Right lobe of liver (tissue), 6 donors: Measurements from ENCODE around the gene BICDL1. TPM values are rescaled to one million over a fixed set of nuclear protein-coding genes. Genes with fewer than 3 reads are reported as not detected.

ENCODE experiments used
- ATAC-seq, 4 donors: fragments of 200-7000 bp; cut with Tn5 transposase; one replicate each; pipeline ENCODE4 v1.9.1; 2020; ENCODE audit warnings: mild to moderate bottlenecking in 4 of 4, moderate library complexity in 4 of 4
- DNase-seq, 3 donors: peaks; one replicate each; pipeline ENCODE4 v3.0.0-alpha.2; 2020
- H3K27ac ChIP-seq, 3 donors: fragments of 200-600 bp; one replicate each; pipeline ENCODE4 v1.8.0; 2022
- H3K27me3 ChIP-seq, 2 donors: fragments of 200-600 bp; one replicate each; pipeline ENCODE4 v1.8.0; 2022
- H3K36me3 ChIP-seq, 4 donors: fragments of 200-600 bp; sonication (generic) in 1 of 4; one replicate each; pipeline versions ENCODE4 v1.5.1 to v1.8.0; 2017 to 2022; ENCODE audit warnings: control low read depth in 1 of 4
- H3K4me1 ChIP-seq, 4 donors: fragments of 200-600 bp; sonication (generic) in 1 of 4; one replicate each; pipeline versions ENCODE4 v1.5.1 to v1.8.0; 2017 to 2022; ENCODE audit warnings: control low read depth in 1 of 4
- H3K4me3 ChIP-seq, 3 donors: fragments of 200-600 bp; one replicate each; pipeline ENCODE4 v1.8.0; 2022
- H3K9me3 ChIP-seq, 4 donors: fragments of 200-600 bp; sonication (generic) in 1 of 4; one replicate each; pipeline versions ENCODE4 v1.5.1 to v1.8.0; 2017 to 2022; ENCODE audit warnings: control low read depth in 1 of 4
- CTCF ChIP-seq, 4 donors: fragments of 200-600 bp in 3 of 4; fragments of 450-650 bp in 1 of 4; IDR thresholded peaks; one replicate each; pipeline versions ENCODE4 v1.5.1 to v1.8.0; 2016 to 2022; ENCODE audit warnings: antibody characterized with exemption in 4 of 4, mild to moderate bottlenecking in 2 of 4
- POLR2A ChIP-seq: fragments of 450-650 bp; IDR thresholded peaks from one replicate; pipeline ENCODE4 v1.6.1; 2017; ENCODE audit warnings: antibody characterized with exemption, mild to moderate bottlenecking
- WGBS: methylation state at CpG from one replicate; pipeline ENCODE4 v1.1.6; 2018; ENCODE audit warnings: low coverage, low lambda C conversion rate; ENCODE audit not compliant: insufficient coverage; ENCODE audit errors: missing lambda C conversion rate; 5-methylcytosine and 5-hydroxymethylcytosine counted together
- intact Hi-C, 2 donors: fragments of 100-400 bp; cut with DNase I; formaldehyde crosslinking; loops; one replicate each; pipeline versions ENCODE4 v1.11.2 to v1.14.1; 2022
- total RNA-seq, 6 experiments: library from RNA; depleted of rRNA in 2 of 6; stranded (reverse); fragments of >200 nt in 2 of 6; fragmentation: NEBNext Ultra II Directional in 3 of 6; extraction: Animal tissue kit (Norgen Biotek cat#: 25700) in 3 of 6; gene quantifications; one replicate each; pipeline versions ENCODE4 v1.1.0 to v1.2.4, GENCODE V29; 2016 to 2023
- donor health status: DM: no; HTN: yes; CAD: no.
- donor health status: DM: no; HTN: no; CAD: no.
- donor health status: DM: no; HTN: no; CAD: no.
- donor health status: DM: no; HTN: yes; CAD: no.
- donor health status: DM: no; HTN: yes; CAD: no.

Gene BICDL1
- total RNA-seq, 6 experiments from 2014 or later: 1.5 to 13.0 (median 8.7) TPM

GRCh38 chr12:120117961-120118320 lies 128.9 kb downstream of the BICDL1 start:
- peaks cover 0 to 37% (median 5%) of the 10 kb centered on the region in 4 donors for H3K4me1 ChIP-seq
- H3K27me3 ChIP-seq: no peaks in the 10 kb centered on the region
- 49% methylated on average over 7 of the region's 7 CpGs for WGBS
- ATAC-seq (no peak), DNase-seq (no peak)
- no peaks in the 10 kb centered on the region for H3K9me3 ChIP-seq
- intact Hi-C loops: no loop called here
- no peaks in the 10 kb centered on the region for H3K36me3 ChIP-seq
- H3K4me3 ChIP-seq: peak overlapping the region; percentile 77 to 91 (median 81)
- no peak overlapping the region for H3K27ac ChIP-seq
- no peak for TF ChIP-seq POLR2A
- TF ChIP-seq CTCF (IDR thresholded peaks at IDR 0.05): no peak

- no peak for TF ChIP-seq POLR2A
- TF ChIP-seq CTCF (IDR thresholded peaks at IDR 0.05): no peak
- no peaks in the 10 kb centered on the region for H3K36me3 ChIP-seq
- 43% methylated on average over 7 of the region's 11 CpGs for WGBS
- H3K4me3 ChIP-seq: no peak overlapping the region
- intact Hi-C loops: no loop called here
- no peak for DNase-seq
- ATAC-seq: no peak
- H3K27me3 ChIP-seq: no peaks in the 10 kb centered on the region
- H3K9me3 ChIP-seq: no peaks in the 10 kb centered on the region
- H3K4me1 ChIP-seq: peaks cover 0 to 37% (median 5%) of the 10 kb centered on the region in 4 donors
- H3K27ac ChIP-seq: no peak overlapping the region
Measured at GRCh38 chr12:120118321-120119061, 129.5 kb downstream of the BICDL1 start.

GRCh38 chr12:120119271-120119973 lies 130.4 kb downstream of the BICDL1 start:
- no peak for TF ChIP-seq CTCF (IDR thresholded peaks at IDR 0.05)
- no peak for TF ChIP-seq POLR2A
- Histone ChIP-seq H3K27me3 (no peaks in the 10 kb centered on the region), H3K4me3 (no peak overlapping the region), H3K36me3 (no peaks in the 10 kb centered on the region), H3K9me3 (no peaks in the 10 kb centered on the region), H3K27ac (no peak overlapping the region), H3K4me1 (peaks cover 0 to 37% (median 5%) of the 10 kb centered on the region in 4 donors)
- ATAC-seq (peak in 1 of 4 donors; percentile 12), DNase-seq (no peak)
- 76% methylated on average over 8 of the region's 9 CpGs for WGBS
- intact Hi-C loops: no loop called here

- DNase-seq: no peak
- Histone ChIP-seq H3K9me3 (no peaks in the 10 kb centered on the region), H3K4me3 (no peak overlapping the region), H3K36me3 (no peaks in the 10 kb centered on the region), H3K27me3 (no peaks in the 10 kb centered on the region), H3K27ac (no peak overlapping the region), H3K4me1 (peaks cover 0 to 29% (median 5%) of the 10 kb centered on the region in 4 donors)
- intact Hi-C loops: no loop called here
- TF ChIP-seq CTCF (IDR thresholded peaks at IDR 0.05) (no peak), POLR2A (no peak)
- ATAC-seq: no peak
- WGBS: 83% methylated on average over 1 of the region's 2 CpGs
Measured at GRCh38 chr12:120121343-120121742, 132.3 kb downstream of the BICDL1 start.
